DND-41 (cell line): ENCODE measurements around the gene ARHGAP35.

Experiments
- EZH2 ChIP-seq: IDR thresholded peaks from 3 replicates; pipeline ENCODE4 v1.6.1; 2012; ENCODE audit warnings: borderline replicate concordance, low read depth, mild to moderate bottlenecking, moderate library complexity, low read length, inconsistent platforms; ENCODE audit not compliant: severe bottlenecking
- TF ChIP-seq, protein P1 (sequence below): IDR thresholded peaks from 2 replicates; pipeline ENCODE4 v1.5.1; 2012; ENCODE audit warnings: borderline replicate concordance, low read length, moderate library complexity, mild to moderate bottlenecking; ENCODE audit not compliant: poor library complexity, severe bottlenecking; ENCODE audit errors: extremely low read depth

DNA sequence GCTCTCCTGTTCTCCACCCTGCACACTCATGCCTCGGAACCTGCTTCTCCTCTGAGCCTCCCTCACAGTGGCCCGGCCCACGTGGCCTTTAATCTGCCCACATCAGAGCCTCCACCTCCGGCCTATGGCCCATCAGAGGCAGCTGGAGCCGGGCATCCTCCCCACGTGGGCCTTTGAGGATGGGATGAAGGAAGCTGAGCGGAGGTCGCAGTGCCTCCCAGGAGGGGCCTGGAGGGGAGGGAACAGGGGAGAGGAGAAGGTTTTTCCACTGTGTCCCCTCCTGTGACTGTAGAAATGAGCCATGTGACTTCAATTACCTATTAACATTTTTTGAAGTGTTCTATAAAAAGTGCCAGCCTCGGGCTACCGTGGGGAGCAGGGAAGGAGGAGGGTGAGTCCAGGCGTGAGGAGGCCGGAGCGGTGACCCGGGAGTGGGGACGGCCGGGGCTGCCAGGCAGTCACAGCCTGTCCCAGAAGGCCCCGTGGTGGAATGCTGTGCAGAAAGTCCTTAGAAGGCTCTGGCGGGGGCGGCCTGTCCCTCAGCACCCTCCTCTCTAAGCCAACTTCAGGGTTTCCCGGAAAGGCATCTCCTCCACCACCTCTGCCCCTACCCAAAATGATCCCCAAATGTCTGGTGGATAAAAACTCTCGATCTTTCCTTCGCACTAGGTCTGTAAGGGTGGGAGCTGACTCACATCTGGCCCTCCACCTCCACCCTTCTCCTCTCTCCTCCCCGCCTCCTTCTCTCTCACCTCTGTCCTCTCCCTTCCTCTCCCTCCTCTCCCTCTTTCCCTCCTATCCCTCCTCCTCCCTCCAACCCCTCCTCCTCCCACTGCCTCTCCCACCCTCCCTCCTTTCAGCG is 47.6 kb upstream of the ARHGAP35 start:
- TF ChIP-seq, protein P1, sequence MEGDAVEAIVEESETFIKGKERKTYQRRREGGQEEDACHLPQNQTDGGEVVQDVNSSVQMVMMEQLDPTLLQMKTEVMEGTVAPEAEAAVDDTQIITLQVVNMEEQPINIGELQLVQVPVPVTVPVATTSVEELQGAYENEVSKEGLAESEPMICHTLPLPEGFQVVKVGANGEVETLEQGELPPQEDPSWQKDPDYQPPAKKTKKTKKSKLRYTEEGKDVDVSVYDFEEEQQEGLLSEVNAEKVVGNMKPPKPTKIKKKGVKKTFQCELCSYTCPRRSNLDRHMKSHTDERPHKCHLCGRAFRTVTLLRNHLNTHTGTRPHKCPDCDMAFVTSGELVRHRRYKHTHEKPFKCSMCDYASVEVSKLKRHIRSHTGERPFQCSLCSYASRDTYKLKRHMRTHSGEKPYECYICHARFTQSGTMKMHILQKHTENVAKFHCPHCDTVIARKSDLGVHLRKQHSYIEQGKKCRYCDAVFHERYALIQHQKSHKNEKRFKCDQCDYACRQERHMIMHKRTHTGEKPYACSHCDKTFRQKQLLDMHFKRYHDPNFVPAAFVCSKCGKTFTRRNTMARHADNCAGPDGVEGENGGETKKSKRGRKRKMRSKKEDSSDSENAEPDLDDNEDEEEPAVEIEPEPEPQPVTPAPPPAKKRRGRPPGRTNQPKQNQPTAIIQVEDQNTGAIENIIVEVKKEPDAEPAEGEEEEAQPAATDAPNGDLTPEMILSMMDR = no peak
- TF ChIP-seq EZH2 = no peak
